Prostate gland (tissue), 2 donors: Measurements from ENCODE around the gene FHIT. TPM values are rescaled to one million over a fixed set of nuclear protein-coding genes. Genes with fewer than 3 reads are reported as not detected.
"Not testable (repeated sequence)": the region's sequence is repeated elsewhere in the genome, so short reads cannot be mapped to it uniquely, and the experiment has no call there.

Experiments
- DNase-seq: peaks from one replicate; pipeline ENCODE4 v3.0.0-alpha.2; 2019; ENCODE audit warnings: low spot score
- H3K27ac ChIP-seq, 2 donors: fragments of 200-600 bp; sonication (generic); 2 replicates each; pipeline ENCODE4 v1.5.1; 2017 to 2019
- H3K27me3 ChIP-seq: fragments of 200-600 bp; sonication (generic); replicated peaks from 2 replicates; pipeline ENCODE4 v1.5.1; 2019; ENCODE audit not compliant: insufficient read depth
- H3K36me3 ChIP-seq, 2 donors: fragments of 200-600 bp; sonication (generic); 1 replicate in 1 of 2; 2 replicates in 1 of 2; pipeline versions ENCODE4 v1.5.1 to v1.8.1; 2017 to 2019
- H3K4me1 ChIP-seq: fragments of 200-600 bp; sonication (generic); replicated peaks from 2 replicates; pipeline ENCODE4 v1.5.1; 2019
- H3K4me3 ChIP-seq, 2 donors: fragments of 200-600 bp; sonication (generic); 2 replicates each; pipeline ENCODE4 v1.5.1; 2017 to 2019
- H3K9me3 ChIP-seq: fragments of 200-600 bp; sonication (generic); 2 replicates; pipeline ENCODE4 v1.5.1; 2017
- POLR2A ChIP-seq: fragments of 450-650 bp; IDR thresholded peaks from one replicate; pipeline ENCODE4 v1.6.1; 2016; ENCODE audit warnings: antibody characterized with exemption, mild to moderate bottlenecking
- POLR2AphosphoS5 ChIP-seq: sonication (generic); formaldehyde crosslinking; IDR thresholded peaks from one replicate; pipeline ENCODE4 v1.6.1; 2017; ENCODE audit warnings: antibody characterized with exemption
- WGBS: methylation state at CpG from one replicate; pipeline ENCODE4 v1.1.5; 2018; 5-methylcytosine and 5-hydroxymethylcytosine counted together
- intact Hi-C: fragments of 100-400 bp; cut with DNase I; formaldehyde crosslinking; loops from one replicate; pipeline ENCODE4 v1.14.2; 2022
- total RNA-seq, 2 donors: library from RNA; depleted of rRNA; stranded (reverse); fragments of >200 nt; gene quantifications; one replicate each; pipeline ENCODE4 v1.1.0, GENCODE V29; 2016
- TF ChIP-seq, protein P1 (sequence below), 4 experiments: fragments of 200-600 bp in 2 of 4; fragments of 450-650 bp in 2 of 4; sonication (generic) in 2 of 4; IDR thresholded peaks; 1 replicate in 3 of 4; 2 replicates in 1 of 4; pipeline ENCODE4 v1.5.1; 2016 to 2019; ENCODE audit warnings: antibody characterized with exemption in 4 of 4, mild to moderate bottlenecking in 2 of 4, moderate library complexity in 2 of 4

The FHIT gene
- total RNA-seq, 2 donors from 2014 or later: 6.4 to 10.4 TPM

DNA sequence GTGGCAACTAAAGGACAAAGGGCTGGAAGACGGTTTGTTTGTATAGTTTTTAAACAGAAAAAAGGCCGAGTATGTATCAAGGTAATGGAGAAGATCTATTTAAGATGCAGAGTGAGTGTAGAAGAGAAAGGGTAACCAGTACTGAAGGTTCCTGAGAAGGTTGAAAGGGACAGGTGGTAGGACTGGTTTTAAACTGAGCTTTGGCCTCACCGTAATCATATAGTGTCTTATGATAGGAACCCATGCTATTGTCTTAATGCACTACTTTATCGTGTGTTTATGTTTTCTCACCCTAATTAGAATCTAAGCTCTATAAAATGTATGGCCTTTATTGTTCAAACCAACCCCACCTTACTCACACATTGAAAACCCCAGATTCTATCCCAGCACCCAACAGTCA lies 32.7 kb downstream of the FHIT start:
- no peak overlapping the region for H3K4me3 ChIP-seq
- no peak for TF ChIP-seq POLR2AphosphoS5
- no peak for TF ChIP-seq POLR2A
- TF ChIP-seq, protein P1, sequence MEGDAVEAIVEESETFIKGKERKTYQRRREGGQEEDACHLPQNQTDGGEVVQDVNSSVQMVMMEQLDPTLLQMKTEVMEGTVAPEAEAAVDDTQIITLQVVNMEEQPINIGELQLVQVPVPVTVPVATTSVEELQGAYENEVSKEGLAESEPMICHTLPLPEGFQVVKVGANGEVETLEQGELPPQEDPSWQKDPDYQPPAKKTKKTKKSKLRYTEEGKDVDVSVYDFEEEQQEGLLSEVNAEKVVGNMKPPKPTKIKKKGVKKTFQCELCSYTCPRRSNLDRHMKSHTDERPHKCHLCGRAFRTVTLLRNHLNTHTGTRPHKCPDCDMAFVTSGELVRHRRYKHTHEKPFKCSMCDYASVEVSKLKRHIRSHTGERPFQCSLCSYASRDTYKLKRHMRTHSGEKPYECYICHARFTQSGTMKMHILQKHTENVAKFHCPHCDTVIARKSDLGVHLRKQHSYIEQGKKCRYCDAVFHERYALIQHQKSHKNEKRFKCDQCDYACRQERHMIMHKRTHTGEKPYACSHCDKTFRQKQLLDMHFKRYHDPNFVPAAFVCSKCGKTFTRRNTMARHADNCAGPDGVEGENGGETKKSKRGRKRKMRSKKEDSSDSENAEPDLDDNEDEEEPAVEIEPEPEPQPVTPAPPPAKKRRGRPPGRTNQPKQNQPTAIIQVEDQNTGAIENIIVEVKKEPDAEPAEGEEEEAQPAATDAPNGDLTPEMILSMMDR (IDR thresholded peaks at IDR 0.05): no peak
- no peaks in the 10 kb centered on the region for H3K27me3 ChIP-seq
- no peaks in the 10 kb centered on the region for H3K9me3 ChIP-seq
- no peaks in the 10 kb centered on the region for H3K4me1 ChIP-seq
- no peak overlapping the region for H3K27ac ChIP-seq
- 78% methylated on average over 4 of the region's 4 CpGs for WGBS
- DNase-seq: no peak
- intact Hi-C loops: no loop called here
- H3K36me3 ChIP-seq: no peaks in the 10 kb centered on the region

DNA sequence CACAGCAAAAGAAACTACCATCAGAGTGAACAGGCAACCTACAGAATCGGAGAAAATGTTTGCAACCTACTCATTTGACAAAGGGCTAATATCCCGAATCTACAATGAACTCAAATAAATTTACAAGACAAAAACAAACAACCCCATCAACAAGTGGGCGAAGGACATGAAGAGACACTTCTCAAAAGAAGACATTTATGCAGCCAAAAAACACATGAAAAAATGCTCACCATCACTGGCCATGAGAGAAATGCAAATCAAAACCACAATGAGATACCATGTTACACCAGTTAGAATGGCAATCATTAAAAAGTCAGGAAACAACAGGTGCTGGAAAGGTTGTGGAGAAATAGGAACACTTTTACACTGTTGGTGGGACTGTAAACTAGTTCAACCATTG lies 35.1 kb downstream of the FHIT start:
- H3K4me1 ChIP-seq, H3K4me3 ChIP-seq, H3K36me3 ChIP-seq, H3K9me3 ChIP-seq, H3K27ac ChIP-seq, DNase-seq, H3K27me3 ChIP-seq, intact Hi-C loops: not testable (repeated sequence)
- 94% methylated on average over 3 of the region's 3 CpGs for whole genome bisulfite sequencing

DNA sequence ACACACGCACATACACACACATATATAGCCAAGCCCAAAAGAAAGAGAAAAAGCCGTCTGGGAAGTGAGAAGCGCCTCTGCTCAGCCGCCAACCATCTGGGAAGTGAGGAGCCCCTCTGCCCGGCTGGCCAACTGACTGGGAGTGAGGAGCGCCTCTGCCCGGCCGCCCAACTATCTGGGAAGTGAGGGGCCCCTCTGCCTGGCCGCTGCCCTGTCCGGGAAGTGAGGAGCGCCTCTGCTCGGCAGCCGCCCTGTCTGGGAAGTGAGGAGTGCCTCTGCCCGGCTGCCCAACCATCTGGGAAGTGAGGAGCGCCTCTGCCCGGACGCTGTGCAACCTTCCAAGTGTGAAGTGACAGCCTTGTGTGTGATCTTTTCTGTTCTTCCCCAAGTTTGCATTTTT lies 49.2 kb downstream of the FHIT start:
- TF ChIP-seq POLR2A (no peak), POLR2AphosphoS5 (no peak)
- TF ChIP-seq, protein P1 (IDR thresholded peaks at IDR 0.05): no peak
- intact Hi-C loops: no loop called here
- no peak for DNase-seq
- no peaks in the 10 kb centered on the region for H3K27me3 ChIP-seq
- H3K27ac ChIP-seq: no peak overlapping the region
- H3K4me3 ChIP-seq: no peak overlapping the region
- 97% methylated on average over 17 of the region's 17 CpGs for WGBS
- H3K4me1 ChIP-seq: no peaks in the 10 kb centered on the region
- H3K36me3 ChIP-seq: no peaks in the 10 kb centered on the region
- H3K9me3 ChIP-seq: no peaks in the 10 kb centered on the region

DNA sequence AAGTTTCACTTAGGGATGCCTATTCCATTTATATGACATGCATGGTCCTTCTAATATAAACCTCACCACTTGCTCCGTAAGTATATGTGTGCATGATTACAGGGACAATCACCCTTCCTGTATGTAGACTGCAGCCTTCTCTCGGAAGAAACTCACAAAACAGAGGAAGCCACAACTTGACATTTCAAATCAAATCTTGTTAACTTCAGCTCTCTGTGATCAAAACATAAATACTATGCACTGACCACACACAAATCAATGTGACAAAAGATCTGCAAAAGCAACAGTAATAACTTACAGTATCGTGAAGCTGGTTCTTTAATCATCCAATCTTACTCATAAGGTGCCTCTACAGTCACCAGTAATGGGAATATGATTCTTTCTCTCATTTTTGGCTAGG lies 50.2 kb downstream of the FHIT start:
- Histone ChIP-seq H3K4me3 (no peak overlapping the region), H3K27ac (no peak overlapping the region), H3K27me3 (no peaks in the 10 kb centered on the region), H3K9me3 (no peaks in the 10 kb centered on the region), H3K36me3 (no peaks in the 10 kb centered on the region), H3K4me1 (no peaks in the 10 kb centered on the region)
- no peak for TF ChIP-seq POLR2AphosphoS5
- TF ChIP-seq, protein P1 (IDR thresholded peaks at IDR 0.05): no peak
- TF ChIP-seq POLR2A: no peak
- no peak for DNase-seq
- WGBS: 89% methylated on average over 3 of the region's 3 CpGs
- intact Hi-C loops: no loop called here

DNA sequence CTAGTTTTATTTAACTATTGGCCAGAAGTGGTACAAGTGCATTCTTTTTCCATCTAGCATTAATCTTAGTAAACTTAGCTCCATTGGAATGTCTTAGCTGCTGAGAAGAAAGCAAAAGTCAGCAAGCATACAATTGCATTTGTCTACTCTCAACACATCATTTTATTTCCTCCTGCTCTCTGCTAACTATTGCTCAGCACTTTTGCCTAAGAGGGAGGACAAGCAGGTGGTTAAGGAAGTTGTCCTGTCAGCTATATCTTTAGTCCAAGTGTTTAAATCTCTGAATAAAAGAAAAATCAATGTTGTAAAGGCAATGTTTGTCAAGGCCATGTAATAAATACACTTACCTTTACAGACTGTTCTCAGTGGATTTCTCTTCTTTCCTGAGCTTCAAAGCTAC lies 51.0 kb downstream of the FHIT start:
- DNase-seq: no peak
- no peaks in the 10 kb centered on the region for H3K9me3 ChIP-seq
- no peaks in the 10 kb centered on the region for H3K36me3 ChIP-seq
- no peaks in the 10 kb centered on the region for H3K4me1 ChIP-seq
- no peak overlapping the region for H3K4me3 ChIP-seq
- H3K27me3 ChIP-seq: no peaks in the 10 kb centered on the region
- intact Hi-C loops: no loop called here
- TF ChIP-seq POLR2AphosphoS5 (no peak), POLR2A (no peak)
- no peak overlapping the region for H3K27ac ChIP-seq

DNA sequence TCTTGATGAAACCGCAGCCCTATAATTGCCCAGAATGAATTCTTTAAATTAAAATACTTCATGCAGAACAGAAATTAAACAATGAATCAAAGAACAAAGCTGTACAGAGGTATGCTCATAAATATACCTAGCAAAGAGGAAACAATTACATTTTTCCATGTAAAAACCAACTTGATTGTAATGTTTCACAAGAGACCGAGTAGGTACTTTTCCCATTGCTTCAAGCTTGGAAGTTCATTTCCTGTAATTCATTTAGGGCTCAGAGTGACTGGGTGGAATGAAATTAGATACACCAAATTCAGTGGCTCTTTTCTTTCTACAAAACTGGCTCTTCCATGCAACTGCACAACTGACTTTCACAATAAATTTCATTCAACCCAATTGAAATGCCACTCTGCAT lies 51.4 kb downstream of the FHIT start:
- Histone ChIP-seq H3K27ac (no peak overlapping the region), H3K4me1 (no peaks in the 10 kb centered on the region), H3K36me3 (no peaks in the 10 kb centered on the region), H3K4me3 (no peak overlapping the region), H3K9me3 (no peaks in the 10 kb centered on the region), H3K27me3 (no peaks in the 10 kb centered on the region)
- TF ChIP-seq POLR2AphosphoS5 (no peak), POLR2A (no peak)
- TF ChIP-seq, protein P1 (IDR thresholded peaks at IDR 0.05): no peak
- intact Hi-C loops: no loop called here
- DNase-seq: no peak
- WGBS: 48% methylated on average over 2 of the region's 2 CpGs
